ENCODE measurements around the gene LRRC37B. TPM values are rescaled to one million over a fixed set of nuclear protein-coding genes. Genes with fewer than 3 reads are reported as not detected.
"Not testable (repeated sequence)": the region's sequence is repeated elsewhere in the genome, so short reads cannot be mapped to it uniquely, and the experiment has no call there.

Gene LRRC37B
- total RNA-seq, 2 donors from 2014 or later: 9.4 to 18.6 TPM

- Mint-ChIP-seq H3K27me3 (no peaks in the 10 kb centered on the region), H3K27ac (no peak overlapping the region), H3K4me3 (no peak overlapping the region), H3K4me1 (ENCODE audit: low read depth in 2 of 2) (peaks cover 12 to 14% of the 10 kb centered on the region in 2 donors), H3K9me3 (no peaks in the 10 kb centered on the region), H3K36me3 (no peaks in the 10 kb centered on the region)
- ATAC-seq (no peak), DNase-seq (ENCODE audit: low spot score) (no peak)
Observed at GRCh38 chr17:32019228-32019627, 12.0 kb downstream of the LRRC37B start.

DNA sequence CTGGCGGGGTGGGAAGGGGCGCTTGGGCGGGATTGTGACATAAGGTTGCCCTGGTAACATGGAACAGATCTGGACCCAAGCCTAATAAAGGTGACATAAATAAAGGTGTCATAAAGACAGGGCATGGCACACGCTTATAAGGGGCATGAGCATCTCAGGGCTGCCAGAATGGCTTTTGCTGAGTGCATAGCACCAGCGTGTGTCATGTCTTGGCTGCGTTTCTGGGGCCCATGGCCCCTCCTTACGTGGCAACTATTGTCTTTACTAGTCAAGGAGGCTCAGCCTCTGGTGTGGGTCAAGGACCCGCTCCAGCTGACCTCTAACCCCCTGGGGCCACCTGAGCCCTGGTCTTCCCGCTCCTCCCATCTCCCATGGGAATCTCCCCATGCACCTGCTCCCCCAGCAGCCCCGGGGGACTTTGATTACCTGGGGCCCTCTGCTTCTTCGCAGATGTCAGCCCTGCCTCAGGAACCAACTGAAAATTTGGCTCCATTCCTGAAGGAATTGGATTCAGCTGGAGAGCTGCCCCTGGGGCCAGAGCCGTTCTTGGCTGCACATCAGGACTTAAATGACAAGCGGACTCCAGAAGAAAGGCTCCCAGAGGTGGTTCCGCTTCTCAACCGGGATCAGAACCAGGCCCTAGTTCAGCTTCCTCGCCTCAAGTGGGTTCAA is 13.9 kb downstream of the LRRC37B start:
- Mint-ChIP-seq H3K36me3 (no peaks in the 10 kb centered on the region), H3K9me3 (no peaks in the 10 kb centered on the region), H3K27me3 (no peaks in the 10 kb centered on the region), H3K4me1 (ENCODE audit: low read depth in 2 of 2) (peaks cover 12 to 14% of the 10 kb centered on the region in 2 donors), H3K27ac (no peak overlapping the region), H3K4me3 (no peak overlapping the region)
- DNase-seq (ENCODE audit: low spot score) (no peak), ATAC-seq (no peak)

DNA sequence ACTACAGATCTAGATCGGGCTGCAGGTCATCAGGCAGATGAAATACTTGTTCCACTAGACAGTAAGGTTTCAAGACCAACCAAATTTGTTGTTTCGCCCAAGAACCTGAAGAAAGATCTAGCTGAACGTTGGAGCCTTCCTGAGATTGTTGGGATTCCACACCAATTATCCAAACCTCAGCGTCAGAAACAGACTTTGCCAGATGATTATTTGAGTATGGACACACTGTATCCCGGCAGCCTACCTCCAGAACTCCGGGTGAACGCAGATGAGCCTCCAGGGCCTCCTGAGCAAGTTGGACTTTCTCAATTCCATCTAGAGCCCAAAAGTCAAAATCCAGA is 14.4 kb downstream of the LRRC37B start:
- Mint-ChIP-seq H3K36me3 (no peaks in the 10 kb centered on the region), H3K27me3 (no peaks in the 10 kb centered on the region), H3K9me3 (no peaks in the 10 kb centered on the region), H3K4me3 (no peak overlapping the region), H3K4me1 (ENCODE audit: low read depth in 2 of 2) (peaks cover 6 to 9% of the 10 kb centered on the region in 2 donors), H3K27ac (no peak overlapping the region)
- DNase-seq (ENCODE audit: low spot score) (no peak), ATAC-seq (no peak)

DNA sequence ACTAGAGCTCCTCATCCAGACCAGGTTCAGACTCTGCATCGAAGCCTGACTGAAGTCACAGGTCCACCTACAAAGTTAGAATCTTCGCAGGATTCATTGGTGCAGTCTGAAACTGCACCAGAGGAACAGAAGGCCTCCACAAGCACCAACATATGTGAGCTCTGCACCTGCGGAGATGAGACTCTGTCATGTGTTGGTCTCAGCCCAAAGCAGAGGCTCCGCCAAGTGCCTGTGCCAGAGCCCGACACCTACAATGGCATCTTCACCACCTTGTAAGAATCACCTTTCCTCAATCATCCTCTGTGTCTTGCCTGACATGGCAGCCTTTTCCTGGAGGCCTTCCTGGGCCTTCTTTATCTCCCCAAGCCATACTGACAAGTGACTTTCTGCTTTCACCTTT is 15.4 kb downstream of the LRRC37B start:
- not testable (repeated sequence) for H3K4me3 Mint-ChIP-seq; ATAC-seq; H3K27ac Mint-ChIP-seq; H3K4me1 Mint-ChIP-seq (ENCODE audit: low read depth in 2 of 2); H3K9me3 Mint-ChIP-seq; DNase-seq (ENCODE audit: low spot score); H3K36me3 Mint-ChIP-seq; H3K27me3 Mint-ChIP-seq

DNA sequence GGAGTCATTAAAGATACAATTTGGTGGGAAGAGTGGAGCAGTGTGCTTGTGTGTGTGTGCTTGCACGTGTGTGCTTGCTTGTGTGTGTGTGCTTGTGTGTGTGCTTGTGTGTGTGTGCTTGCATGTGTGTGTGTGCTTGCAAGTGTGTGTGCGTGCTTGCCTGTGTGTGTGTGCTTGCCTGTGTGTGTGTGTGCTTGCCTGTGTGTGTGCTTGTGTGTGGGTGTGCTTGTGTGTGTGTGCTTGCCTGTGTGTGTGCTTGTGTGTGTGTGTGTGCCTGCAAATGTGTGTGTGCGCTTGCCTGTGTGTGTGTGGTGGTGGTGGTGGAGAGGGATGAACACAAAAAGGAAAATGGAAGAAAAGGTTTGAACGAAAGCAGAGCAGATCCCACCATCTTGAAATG is 20.1 kb downstream of the LRRC37B start:
- H3K4me3 Mint-ChIP-seq; H3K9me3 Mint-ChIP-seq; ATAC-seq; H3K27ac Mint-ChIP-seq; H3K36me3 Mint-ChIP-seq; H3K4me1 Mint-ChIP-seq (ENCODE audit: low read depth in 2 of 2); DNase-seq (ENCODE audit: low spot score); H3K27me3 Mint-ChIP-seq: not testable (repeated sequence)

- Mint-ChIP-seq H3K4me3 (no peak overlapping the region), H3K9me3 (no peaks in the 10 kb centered on the region), H3K4me1 (ENCODE audit: low read depth in 2 of 2) (no peaks in the 10 kb centered on the region), H3K27me3 (no peaks in the 10 kb centered on the region), H3K27ac (no peak overlapping the region), H3K36me3 (peaks cover 5% of the 10 kb centered on the region)
- no peak for DNase-seq (ENCODE audit: low spot score)
- no peak for ATAC-seq
Observed at GRCh38 chr17:32033223-32033622, 26.0 kb downstream of the LRRC37B start.

DNA sequence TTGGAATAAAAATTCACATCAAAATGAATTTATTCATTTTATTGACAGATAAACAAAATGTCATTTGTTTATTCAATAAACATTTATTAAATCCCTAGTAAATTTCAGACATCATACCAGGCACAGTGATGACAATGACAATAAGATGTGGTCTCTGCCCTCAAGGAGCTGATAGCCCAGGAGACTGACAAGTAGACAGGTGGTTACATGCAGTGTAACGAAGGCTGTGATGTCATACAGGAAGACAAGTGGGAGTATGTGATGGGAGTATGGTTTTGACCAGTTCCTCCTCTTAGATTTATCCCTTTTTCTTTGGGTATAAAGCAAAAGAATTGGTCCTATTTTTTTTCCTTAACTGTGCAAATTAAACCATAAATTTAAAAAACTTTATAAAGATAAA is 26.6 kb downstream of the LRRC37B start:
- DNase-seq (ENCODE audit: low spot score); H3K36me3 Mint-ChIP-seq; H3K27me3 Mint-ChIP-seq; ATAC-seq; H3K4me1 Mint-ChIP-seq (ENCODE audit: low read depth in 2 of 2); H3K9me3 Mint-ChIP-seq; H3K4me3 Mint-ChIP-seq; H3K27ac Mint-ChIP-seq: not testable (repeated sequence)

GRCh38 chr17:32040246-32040645 is 33.1 kb downstream of the LRRC37B start:
- H3K36me3 Mint-ChIP-seq; H3K4me1 Mint-ChIP-seq (ENCODE audit: low read depth in 2 of 2); ATAC-seq; H3K27me3 Mint-ChIP-seq; DNase-seq (ENCODE audit: low spot score); H3K27ac Mint-ChIP-seq; H3K9me3 Mint-ChIP-seq; H3K4me3 Mint-ChIP-seq: not testable (repeated sequence)

DNA sequence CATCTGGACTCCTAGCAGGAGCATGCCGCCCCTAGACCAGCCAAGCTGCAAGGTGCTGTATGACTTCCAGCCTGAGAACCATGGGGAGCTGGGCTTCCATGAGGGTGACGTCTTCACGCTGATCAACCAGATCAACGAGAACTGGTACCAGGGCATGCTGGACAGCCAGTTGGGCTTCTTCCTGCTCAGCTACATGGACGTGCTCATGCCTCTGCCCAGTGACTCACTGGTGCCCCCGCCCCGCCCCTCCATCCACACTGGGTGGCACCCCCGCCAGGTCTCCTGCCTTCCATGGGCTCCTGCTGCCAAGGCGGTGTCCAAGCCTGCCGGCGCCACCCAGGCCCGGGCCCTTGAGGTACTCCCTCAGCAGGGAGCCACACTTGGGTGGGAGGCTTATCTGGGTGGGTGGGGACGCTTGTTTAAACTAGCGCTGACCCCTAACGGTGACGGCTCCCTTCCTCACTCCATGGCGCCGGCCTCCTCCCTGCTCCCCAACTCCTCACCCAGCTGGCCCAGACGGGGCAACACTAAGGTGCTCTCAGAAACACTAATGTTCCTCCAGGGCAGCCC is 34.2 kb downstream of the LRRC37B start:
- ATAC-seq: peak in 1 of 2 donors; percentile 6
- H3K4me1 Mint-ChIP-seq (ENCODE audit: low read depth in 2 of 2); H3K27ac Mint-ChIP-seq: not testable (repeated sequence)

GRCh38 chr17:32042266-32042665 is 35.1 kb downstream of the LRRC37B start:
- not testable (repeated sequence) for H3K4me3 Mint-ChIP-seq; H3K36me3 Mint-ChIP-seq; H3K4me1 Mint-ChIP-seq (ENCODE audit: low read depth in 2 of 2); H3K27me3 Mint-ChIP-seq; H3K27ac Mint-ChIP-seq; H3K9me3 Mint-ChIP-seq; DNase-seq (ENCODE audit: low spot score); ATAC-seq

More for the DNA sequence above, 34.2 kb downstream of the LRRC37B start:
- H3K27me3 Mint-ChIP-seq; H3K36me3 Mint-ChIP-seq; H3K4me3 Mint-ChIP-seq; DNase-seq (ENCODE audit: low spot score); H3K9me3 Mint-ChIP-seq: not testable (repeated sequence)

GRCh38 chr17:32045611-32046010 is 38.4 kb downstream of the LRRC37B start:
- not testable (repeated sequence) for H3K36me3 Mint-ChIP-seq; H3K27ac Mint-ChIP-seq; H3K9me3 Mint-ChIP-seq; DNase-seq (ENCODE audit: low spot score); H3K27me3 Mint-ChIP-seq; H3K4me1 Mint-ChIP-seq (ENCODE audit: low read depth in 2 of 2); ATAC-seq; H3K4me3 Mint-ChIP-seq

DNA sequence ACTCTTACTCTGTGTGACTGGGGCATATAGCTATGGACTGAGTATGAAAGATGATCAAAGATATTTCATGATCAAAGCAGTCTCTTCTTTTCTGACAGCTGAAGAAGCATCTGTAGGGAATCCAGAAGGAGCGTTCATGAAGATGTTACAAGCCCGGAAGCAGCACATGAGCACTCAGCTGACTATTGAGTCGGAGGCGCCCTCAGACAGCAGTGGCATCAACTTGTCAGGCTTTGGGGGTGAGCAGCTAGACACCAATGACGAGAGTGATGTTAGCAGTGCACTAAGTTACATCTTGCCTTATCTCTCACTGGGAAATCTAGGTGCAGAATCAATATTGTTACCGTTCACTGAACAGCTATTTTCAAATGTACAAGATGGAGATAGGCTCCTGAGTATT is 40.5 kb downstream of the LRRC37B start:
- not testable (repeated sequence) for ATAC-seq

DNA sequence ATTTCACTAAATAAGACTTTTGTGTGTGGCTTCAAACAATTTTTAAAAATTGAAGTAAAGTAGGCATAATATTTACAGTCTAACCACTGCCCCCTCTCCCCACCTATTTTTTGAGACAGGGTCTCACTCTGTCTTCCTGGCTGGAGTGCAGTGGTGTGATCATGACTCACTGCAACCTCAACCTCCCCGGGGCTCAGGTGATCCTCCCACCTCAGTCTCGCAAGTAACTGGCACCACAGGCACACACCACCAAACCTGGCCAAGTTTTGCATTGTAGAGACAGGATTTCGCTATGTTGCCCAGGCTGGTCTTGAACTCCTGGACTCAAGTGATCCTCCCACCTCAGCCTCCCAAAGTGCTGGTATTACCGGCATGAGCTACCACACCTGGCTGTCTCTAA is 47.8 kb downstream of the LRRC37B start:
- H3K4me1 Mint-ChIP-seq (ENCODE audit: low read depth in 2 of 2); ATAC-seq; H3K36me3 Mint-ChIP-seq; H3K9me3 Mint-ChIP-seq; H3K27ac Mint-ChIP-seq; H3K27me3 Mint-ChIP-seq; DNase-seq (ENCODE audit: low spot score); H3K4me3 Mint-ChIP-seq: not testable (repeated sequence)

More for the DNA sequence above, 40.5 kb downstream of the LRRC37B start:
- H3K27ac Mint-ChIP-seq; DNase-seq (ENCODE audit: low spot score); H3K27me3 Mint-ChIP-seq; H3K4me1 Mint-ChIP-seq (ENCODE audit: low read depth in 2 of 2); H3K9me3 Mint-ChIP-seq; H3K4me3 Mint-ChIP-seq; H3K36me3 Mint-ChIP-seq: not testable (repeated sequence)

- not testable (repeated sequence) for ATAC-seq; H3K27ac Mint-ChIP-seq; DNase-seq (ENCODE audit: low spot score); H3K9me3 Mint-ChIP-seq; H3K27me3 Mint-ChIP-seq; H3K4me3 Mint-ChIP-seq; H3K4me1 Mint-ChIP-seq (ENCODE audit: low read depth in 2 of 2); H3K36me3 Mint-ChIP-seq
Observed at GRCh38 chr17:32055425-32055824, 48.2 kb downstream of the LRRC37B start.

GRCh38 chr17:32056500-32056899 is 49.3 kb downstream of the LRRC37B start:
- H3K9me3 Mint-ChIP-seq; H3K27me3 Mint-ChIP-seq; H3K4me3 Mint-ChIP-seq; H3K4me1 Mint-ChIP-seq (ENCODE audit: low read depth in 2 of 2); DNase-seq (ENCODE audit: low spot score); ATAC-seq; H3K36me3 Mint-ChIP-seq; H3K27ac Mint-ChIP-seq: not testable (repeated sequence)

All from natural killer cell treated with Interleukin-12 subunit alpha and Interleukin-12 subunit beta and Interleukin-15 and Interleukin-18, amount 100 ng/mL, for 72 hours (primary cell).